HG02884 (cell line): ENCODE measurements around the gene MIER3.
A peak's percentile ranks its signal among the peaks of the same experiment; 100 is the strongest.

Experiments used
- ATAC-seq: cut with Tn5 transposase; IDR thresholded peaks from one replicate; pipeline ENCODE4 v1.9.1; 2021; ENCODE audit warnings: mild to moderate bottlenecking, moderate library complexity; ENCODE audit not compliant: unreplicated experiment

MIER3 gene

DNA sequence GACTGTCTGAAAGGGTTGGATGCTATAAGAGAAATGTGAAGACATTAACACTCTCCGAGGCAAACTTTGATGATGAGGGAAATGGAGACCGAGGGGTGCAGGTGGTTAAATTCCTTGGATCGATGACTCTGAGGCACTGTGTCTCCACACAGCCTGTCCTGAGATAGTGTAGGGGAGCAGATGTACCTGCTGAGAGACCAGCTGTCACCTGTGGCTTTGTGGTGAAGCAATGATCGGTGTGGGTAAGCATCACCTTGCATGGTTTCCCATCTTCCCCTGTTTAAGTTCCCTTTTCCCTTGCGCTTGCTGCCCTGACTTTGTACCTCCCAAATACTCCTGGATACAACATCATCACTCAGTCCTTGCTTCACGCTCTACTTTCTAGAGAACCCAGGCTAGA is 9.8 kb upstream of the MIER3 start:
- no peak for ATAC-seq

GRCh38 chr5:56959326-56959725 is 7.4 kb upstream of the MIER3 start:
- no peak for ATAC-seq

DNA sequence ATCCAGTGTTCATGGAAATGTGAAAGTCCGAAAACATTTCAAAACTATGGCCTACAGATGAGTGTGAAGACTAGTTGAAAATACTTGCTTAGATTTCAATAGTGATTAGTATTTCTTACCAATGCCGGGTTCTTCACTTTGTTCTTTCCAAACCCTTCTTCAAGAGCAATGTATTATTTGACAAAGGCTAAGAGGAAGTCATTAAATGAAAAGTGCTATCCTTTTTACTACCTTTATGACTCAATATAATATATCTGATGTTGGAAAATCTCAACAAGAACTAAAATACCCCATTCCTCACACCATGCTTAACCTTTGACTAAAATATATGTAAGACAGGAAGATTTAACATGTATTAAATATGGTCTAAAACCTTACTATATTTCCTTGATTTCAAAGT is 6.7 kb upstream of the MIER3 start:
- no peak for ATAC-seq

DNA sequence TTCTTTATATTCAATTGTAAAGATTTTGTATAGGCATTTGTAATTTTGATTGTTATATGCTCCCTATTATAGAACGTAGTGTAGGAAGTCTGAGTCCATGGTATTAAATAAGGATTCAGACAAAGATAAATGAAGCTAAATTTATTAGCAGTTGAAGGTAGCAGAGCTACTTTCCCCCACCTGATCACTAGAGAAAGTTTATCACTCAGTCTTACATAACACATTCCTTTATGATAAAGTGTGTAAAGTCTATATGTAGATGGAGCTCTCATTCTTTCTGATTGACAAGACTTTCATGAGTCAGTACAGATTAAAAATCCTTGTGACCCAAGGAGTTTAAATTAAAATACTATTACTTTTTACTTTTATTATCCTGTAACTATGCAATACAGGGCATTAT is 2.3 kb upstream of the MIER3 start:
- no peak for ATAC-seq

DNA sequence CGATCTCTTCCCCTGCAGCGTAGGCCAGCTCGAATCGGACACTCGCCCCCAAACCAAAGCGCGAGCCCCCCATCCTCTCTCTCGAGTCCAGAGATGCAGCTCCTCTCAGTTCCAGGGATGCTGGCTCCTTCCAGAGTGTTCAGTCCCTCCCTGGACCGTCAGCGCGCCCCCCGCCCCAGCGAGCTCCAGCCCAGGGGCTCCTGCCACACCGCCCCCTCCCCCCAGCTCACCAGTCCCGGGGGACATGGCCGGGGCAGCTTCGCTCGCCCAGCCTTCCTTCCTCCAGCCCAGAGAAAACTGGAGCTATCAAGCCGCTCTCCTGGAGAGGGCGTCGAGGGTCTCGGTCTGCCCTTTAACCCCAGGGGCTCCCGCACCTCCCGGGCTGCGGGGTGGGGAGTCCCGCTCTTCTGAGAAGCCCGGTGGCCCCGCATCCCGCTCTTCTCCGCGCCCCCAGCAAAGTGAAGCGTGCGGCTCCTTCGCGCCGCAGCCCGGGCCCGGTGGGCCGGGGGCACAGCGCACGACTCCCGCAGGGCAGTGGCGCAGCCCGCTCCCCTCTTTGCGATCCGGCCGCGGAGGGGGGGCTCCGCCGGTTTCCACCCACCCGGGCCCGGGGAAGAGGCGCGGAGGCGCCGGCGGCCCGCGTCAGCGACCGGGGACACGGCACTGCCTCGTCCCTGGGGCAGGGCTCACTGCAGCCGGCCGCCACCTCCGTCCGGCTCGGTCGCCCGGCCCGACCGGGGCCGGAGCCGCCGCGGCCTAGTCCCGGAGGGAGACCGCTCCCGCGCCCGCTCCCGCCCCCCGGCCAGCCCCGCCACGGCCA is 587 bp downstream of the MIER3 start:
- peak; percentile 37 for ATAC-seq

GRCh38 chr5:56950626-56951125 is 1.2 kb downstream of the MIER3 start:
- ATAC-seq: peak; percentile 48

DNA sequence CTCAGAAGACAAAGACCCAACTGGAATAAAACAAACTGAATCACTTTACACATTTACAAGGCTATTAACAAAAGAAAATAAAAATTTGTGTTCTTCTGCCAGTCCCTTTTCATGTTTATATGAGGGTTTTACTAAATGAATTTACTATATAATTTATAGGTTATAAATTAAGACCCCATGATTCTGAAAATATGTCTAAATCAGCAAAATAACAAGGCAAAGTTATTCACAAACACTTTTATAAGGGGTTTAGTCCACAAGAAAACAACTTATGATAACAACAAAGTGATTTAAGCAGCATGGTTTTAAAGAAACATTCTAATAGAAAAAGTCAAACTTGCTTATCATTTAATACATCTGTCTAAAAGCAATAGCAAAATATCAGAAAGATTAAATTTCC is 4.9 kb downstream of the MIER3 start:
- ATAC-seq: no peak

GRCh38 chr5:56941981-56942380 is 9.9 kb downstream of the MIER3 start:
- no peak for ATAC-seq

DNA sequence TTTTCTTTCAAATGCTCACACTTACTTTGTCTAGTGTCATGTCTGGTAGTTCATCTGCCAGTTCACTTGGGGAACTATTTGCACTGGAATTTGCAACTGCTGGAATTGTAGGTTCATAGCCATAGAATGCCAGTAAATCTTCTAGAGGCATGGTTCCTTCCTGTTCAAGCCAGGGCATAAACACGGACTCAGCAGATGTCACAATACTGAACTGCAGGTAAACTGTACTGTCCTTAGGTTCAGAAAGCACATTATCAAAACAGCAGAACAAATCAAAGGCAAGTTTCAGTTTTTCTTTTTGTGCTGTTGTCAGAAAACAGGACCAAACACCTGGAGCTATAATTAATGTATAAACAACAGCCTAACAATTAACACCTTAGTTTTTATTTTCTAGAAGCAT is 13.1 kb downstream of the MIER3 start:
- ATAC-seq: no peak

- no peak for ATAC-seq
Measured at GRCh38 chr5:56934325-56934724, 17.6 kb downstream of the MIER3 start.

GRCh38 chr5:56922922-56923321 is 29.0 kb downstream of the MIER3 start:
- ATAC-seq: no peak

- no peak for ATAC-seq
Measured at GRCh38 chr5:56919942-56920662, 31.8 kb downstream of the MIER3 start.

GRCh38 chr5:56918054-56918453 is 33.9 kb downstream of the MIER3 start:
- ATAC-seq: no peak

DNA sequence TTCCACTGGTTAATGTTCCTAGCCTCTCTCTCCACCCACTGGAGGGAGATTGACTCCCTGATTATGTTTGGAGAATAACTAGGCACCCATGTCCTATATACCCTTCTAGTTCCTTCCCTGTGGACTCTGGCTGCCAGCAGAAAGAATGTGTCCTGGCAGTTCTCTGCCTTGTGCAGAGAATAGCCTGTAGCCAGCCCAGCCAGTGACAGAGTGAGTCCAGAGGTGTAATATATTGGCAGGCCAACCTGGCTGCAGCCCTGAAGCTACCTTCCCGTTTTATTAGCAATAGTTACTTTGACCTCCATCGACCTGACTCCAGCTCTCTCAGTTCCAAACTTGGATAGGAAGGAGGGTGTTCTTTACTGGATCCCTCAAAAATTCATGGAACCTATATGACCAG is 34.4 kb downstream of the MIER3 start:
- ATAC-seq: no peak

- no peak for ATAC-seq
Measured at GRCh38 chr5:56914678-56915077, 37.2 kb downstream of the MIER3 start.

DNA sequence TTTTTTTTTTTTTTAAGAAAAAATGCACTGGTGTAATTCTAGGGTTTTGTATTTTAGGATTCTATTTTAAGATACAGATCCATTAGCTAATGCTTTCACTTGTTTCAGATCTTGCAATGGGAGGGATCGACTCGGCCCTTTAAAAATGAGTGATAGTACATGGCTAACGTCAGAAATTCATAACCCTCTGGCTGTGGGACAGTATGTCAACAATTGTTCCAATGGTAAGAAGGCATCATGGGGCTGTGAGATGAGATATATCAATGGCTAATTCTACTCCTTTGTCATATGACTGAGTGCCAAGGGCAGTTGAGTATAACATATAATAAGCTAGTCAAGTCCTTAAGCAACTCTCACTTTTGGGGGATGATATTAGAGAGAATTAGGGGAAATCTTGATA is 38.2 kb downstream of the MIER3 start:
- no peak for ATAC-seq

DNA sequence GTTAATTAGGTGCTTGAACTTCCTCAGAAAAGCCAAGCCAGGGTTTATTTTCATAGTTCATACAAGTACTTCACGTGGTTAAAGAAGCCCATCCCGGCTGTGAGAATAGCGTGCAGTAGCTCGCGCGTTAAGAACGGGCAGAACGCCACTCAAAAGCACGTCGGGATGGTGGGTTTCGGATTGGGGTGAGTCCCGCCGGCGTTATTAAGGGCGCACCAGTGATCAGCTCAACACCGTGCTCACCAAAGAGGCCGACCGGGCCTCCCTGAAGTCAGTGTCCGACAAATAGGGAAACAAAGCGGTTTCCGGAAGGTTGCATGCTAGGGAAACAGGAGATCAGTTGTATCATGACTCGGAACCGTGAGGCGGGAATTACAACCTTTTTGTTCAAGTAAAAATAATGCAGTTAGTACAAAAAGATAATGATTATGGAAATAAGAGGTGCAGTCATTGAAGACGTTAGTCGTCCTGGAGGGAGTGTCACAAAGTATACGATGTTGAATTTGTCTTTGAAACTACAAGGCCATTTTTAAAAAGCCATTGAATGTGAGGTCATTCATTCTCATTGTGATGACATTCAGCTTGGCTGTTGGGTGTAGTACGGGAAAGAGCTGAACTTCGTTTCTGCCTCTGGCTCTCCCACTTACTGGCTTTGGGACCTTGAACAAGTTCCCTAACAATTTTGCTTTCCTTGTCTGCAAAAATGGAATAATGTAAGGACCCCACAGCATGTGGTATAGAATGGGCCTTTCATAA is 41.5 kb downstream of the MIER3 start:
- peak; percentile 23 for ATAC-seq

- peak; percentile 86 for ATAC-seq
Measured at GRCh38 chr5:56909294-56910209, 42.4 kb downstream of the MIER3 start, which contains the start of gene SETD9. SETD9 (plus strand) TSS chr5:56909596; CDS start chr5:56909646, 50 bp downstream.

DNA sequence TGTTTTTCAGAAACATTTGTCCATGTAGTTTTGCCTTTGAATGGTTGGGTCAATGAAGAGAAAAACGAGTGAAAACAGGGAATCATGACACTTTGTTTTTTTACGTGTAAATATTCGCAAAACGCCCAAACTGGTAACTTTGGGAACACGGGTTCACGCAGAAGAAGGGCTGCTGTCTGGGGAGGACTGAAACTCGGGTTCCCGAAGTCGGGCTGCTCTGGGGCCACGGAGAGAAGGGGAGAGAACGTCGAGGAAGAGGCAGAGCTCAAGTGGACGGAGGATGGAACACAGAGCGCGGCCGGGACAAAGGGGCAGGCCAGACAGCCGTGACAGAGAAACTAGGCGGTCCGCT is 43.0 kb downstream of the MIER3 start:
- ATAC-seq: peak; percentile 28

DNA sequence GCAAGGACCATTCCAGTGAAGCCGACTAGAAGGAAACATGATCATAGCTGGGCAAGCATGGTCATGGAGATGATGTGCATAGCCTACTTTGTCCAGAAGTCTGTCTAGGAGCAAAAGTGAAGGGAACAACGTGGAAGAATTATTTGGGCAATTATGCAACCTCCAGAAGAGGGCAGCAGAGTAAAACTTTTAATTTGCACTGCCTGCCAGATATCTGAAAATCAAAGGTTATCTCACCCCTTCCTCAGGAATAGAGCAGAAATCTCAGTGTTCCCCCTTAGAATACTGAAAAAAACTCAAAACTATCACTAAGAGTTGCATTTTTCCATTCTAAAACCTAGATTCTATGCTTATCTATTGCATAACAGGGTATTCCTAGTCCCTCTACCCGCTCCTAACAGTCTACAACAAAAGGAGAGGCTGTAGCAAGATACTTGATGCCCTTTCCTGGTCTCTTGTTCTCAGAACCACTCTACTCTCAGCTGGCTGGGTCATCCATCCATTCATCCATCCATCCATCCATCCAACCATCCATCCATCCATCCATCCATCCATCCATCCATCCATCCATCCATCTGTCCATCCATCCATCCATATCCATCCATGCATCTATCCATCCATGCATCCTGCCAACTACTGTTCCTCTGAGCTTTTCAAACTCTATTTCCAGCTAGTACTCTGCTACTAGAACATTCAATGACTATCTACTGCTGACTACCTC is 50.9 kb downstream of the MIER3 start:
- no peak for ATAC-seq
